HepG2 (cell line): ENCODE results near the gene SDCCAG8.

Source experiments
- FOSL1 ChIP-seq: sonication (generic); formaldehyde crosslinking; IDR thresholded peaks from 2 replicates; pipeline ENCODE4 v1.9.0; 2021; ENCODE audit warnings: missing genetic modification reagents, borderline replicate concordance
- FOXK1 ChIP-seq: sonication (generic); formaldehyde crosslinking; IDR thresholded peaks from 2 replicates; pipeline ENCODE4 v1.4.0; 2020; ENCODE audit warnings: low read depth, missing genetic modification reagents, borderline replicate concordance
- NFIC ChIP-seq: IDR thresholded peaks from 2 replicates; pipeline ENCODE4 v1.6.1; 2012; ENCODE audit warnings: mild to moderate bottlenecking, low read length, inconsistent platforms
- PBX3 ChIP-seq: sonication (generic); formaldehyde crosslinking; IDR thresholded peaks from 2 replicates; pipeline ENCODE4 v1.8.1; 2023; ENCODE audit warnings: missing genetic modification reagents, inconsistent platforms, borderline replicate concordance
- ZBTB26 ChIP-seq: IDR thresholded peaks from 2 replicates; pipeline ENCODE4 v1.6.1; 2016; ENCODE audit warnings: missing compliant biosample characterization, missing genetic modification reagents, borderline replicate concordance
- ZNF121 ChIP-seq: sonication (generic); formaldehyde crosslinking; IDR thresholded peaks from 2 replicates; pipeline ENCODE4 v1.5.0; 2020; ENCODE audit warnings: mild to moderate bottlenecking, missing genetic modification reagents
- ZNF350 ChIP-seq: sonication (generic); formaldehyde crosslinking; IDR thresholded peaks from 2 replicates; pipeline ENCODE4 v1.4.0; 2020; ENCODE audit warnings: mild to moderate bottlenecking, low read depth, missing genetic modification reagents, borderline replicate concordance
- ZNF619 ChIP-seq: sonication (generic); formaldehyde crosslinking; IDR thresholded peaks from 2 replicates; pipeline ENCODE4 v1.4.0; 2020; ENCODE audit warnings: mild to moderate bottlenecking, missing genetic modification reagents
- ZSCAN21 ChIP-seq: sonication (generic); formaldehyde crosslinking; IDR thresholded peaks from 2 replicates; pipeline ENCODE4 v1.8.0; 2022; ENCODE audit warnings: mild to moderate bottlenecking, missing genetic modification reagents, moderate library complexity, borderline replicate concordance

GRCh38 chr1:243409284-243409683, 153.4 kb downstream of the SDCCAG8 start:
- TF ChIP-seq NFIC (no peak), ZNF350 (CRISPR knock-in tag) (no peak), ZNF121 (CRISPR knock-in tag) (no peak), PBX3 (no peak), ZSCAN21 (no peak), FOXK1 (CRISPR knock-in tag) (no peak), ZNF619 (CRISPR knock-in tag) (no peak), ZBTB26 (CRISPR knock-in tag) (no peak), FOSL1 (no peak)
